ENCODE data around the gene RBM8A. TPM values are rescaled to one million over a fixed set of nuclear protein-coding genes. Genes with fewer than 3 reads are reported as not detected.
A peak's percentile ranks its signal among the peaks of the same experiment; 100 is the strongest.
"Not testable (repeated sequence)": the region's sequence is repeated elsewhere in the genome, so short reads cannot be mapped to it uniquely, and the experiment has no call there.

Gene RBM8A
- total RNA-seq, 1 donor from 2014 or later = 86.8 TPM

GRCh38 chr1:145922266-145922665 lies 5.0 kb downstream of the RBM8A start:
- Mint-ChIP-seq H3K9me3 (ENCODE audit: low read depth) (no peaks in the 10 kb centered on the region), H3K36me3 (ENCODE audit: low read depth) (peaks cover 6% of the 10 kb centered on the region), H3K4me1 (ENCODE audit: low read depth) (peaks cover 30% of the 10 kb centered on the region), H3K27me3 (ENCODE audit: low read depth) (no peaks in the 10 kb centered on the region), H3K27ac (ENCODE audit: unreplicated experiment) (no peak overlapping the region), H3K4me3 (ENCODE audit: unreplicated experiment) (no peak overlapping the region)
- DNase-seq (ENCODE audit: low spot score) = no peak
- TF ChIP-seq, protein P1, sequence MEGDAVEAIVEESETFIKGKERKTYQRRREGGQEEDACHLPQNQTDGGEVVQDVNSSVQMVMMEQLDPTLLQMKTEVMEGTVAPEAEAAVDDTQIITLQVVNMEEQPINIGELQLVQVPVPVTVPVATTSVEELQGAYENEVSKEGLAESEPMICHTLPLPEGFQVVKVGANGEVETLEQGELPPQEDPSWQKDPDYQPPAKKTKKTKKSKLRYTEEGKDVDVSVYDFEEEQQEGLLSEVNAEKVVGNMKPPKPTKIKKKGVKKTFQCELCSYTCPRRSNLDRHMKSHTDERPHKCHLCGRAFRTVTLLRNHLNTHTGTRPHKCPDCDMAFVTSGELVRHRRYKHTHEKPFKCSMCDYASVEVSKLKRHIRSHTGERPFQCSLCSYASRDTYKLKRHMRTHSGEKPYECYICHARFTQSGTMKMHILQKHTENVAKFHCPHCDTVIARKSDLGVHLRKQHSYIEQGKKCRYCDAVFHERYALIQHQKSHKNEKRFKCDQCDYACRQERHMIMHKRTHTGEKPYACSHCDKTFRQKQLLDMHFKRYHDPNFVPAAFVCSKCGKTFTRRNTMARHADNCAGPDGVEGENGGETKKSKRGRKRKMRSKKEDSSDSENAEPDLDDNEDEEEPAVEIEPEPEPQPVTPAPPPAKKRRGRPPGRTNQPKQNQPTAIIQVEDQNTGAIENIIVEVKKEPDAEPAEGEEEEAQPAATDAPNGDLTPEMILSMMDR (IDR thresholded peaks at IDR 0.05) = no peak

DNA sequence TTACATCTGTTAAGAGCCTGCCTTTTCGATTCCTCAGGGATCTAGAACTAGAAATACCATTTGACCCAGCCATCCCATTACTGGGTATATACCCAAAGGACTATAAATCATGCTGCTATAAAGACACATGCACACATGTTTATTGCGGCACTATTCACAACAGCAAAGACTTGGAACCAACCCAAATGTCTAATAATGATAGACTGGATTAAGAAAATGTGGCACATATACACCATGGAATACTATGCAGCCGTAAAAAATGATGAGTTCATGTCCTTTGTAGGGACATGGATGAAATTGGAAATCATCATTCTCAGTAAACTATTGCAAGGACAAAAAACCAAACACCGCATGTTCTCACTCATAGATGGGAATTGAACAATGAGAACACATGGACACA lies 7.0 kb downstream of the RBM8A start:
- Mint-ChIP-seq H3K27ac (ENCODE audit: unreplicated experiment) (peak overlapping the region; percentile 51), H3K4me3 (ENCODE audit: unreplicated experiment) (peak overlapping the region; percentile 89), H3K4me1 (ENCODE audit: low read depth) (peaks cover 37% of the 10 kb centered on the region)
- H3K9me3 Mint-ChIP-seq (ENCODE audit: low read depth); H3K36me3 Mint-ChIP-seq (ENCODE audit: low read depth); DNase-seq (ENCODE audit: low spot score); H3K27me3 Mint-ChIP-seq (ENCODE audit: low read depth): not testable (repeated sequence)

DNA sequence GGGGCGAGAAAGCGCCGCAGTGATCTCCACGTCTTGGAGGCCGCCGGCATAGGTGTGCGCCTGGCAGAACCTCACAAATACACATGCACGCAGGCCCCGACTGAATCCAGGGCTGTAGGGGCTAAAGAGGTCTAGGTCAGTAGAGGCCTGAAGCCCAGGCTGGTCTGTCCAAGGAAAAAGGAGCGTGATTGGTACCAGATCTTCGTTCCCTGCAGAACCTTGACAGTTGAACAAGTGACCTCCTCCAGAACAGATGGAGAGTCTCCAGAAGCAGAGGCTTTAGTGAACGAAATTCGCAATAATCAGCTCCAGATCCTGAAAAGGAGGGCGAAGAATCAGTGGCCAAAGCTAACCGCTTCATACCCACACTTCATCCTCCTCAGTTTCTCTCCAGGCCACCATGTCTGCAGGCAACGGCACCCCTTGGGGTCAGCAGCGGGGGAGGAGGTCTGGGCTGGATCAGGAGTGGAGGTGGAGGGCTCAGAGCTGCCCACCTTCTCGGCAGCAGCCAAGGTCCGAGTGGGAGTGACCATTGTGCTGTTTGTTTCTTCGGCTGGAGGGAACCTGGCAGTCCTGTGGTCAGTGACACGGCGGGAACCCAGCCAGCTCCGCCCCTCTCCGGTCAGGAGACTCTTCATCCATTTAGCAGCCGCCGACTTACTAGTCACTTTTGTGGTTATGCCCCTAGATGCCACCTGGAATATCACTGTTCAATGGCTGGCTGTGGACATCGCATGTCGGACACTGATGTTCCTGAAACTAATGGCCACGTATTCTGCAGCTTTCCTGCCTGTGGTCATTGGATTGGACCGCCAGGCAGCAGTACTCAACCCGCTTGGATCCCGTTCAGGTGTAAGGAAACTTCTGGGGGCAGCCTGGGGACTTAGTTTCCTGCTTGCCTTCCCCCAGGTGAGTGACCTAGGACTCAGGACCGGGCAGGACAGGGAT lies 8.0 kb downstream of the RBM8A start:
- DNase-seq (ENCODE audit: low spot score) = no peak
- Mint-ChIP-seq H3K4me1 (ENCODE audit: low read depth) (peaks cover 37% of the 10 kb centered on the region), H3K36me3 (ENCODE audit: low read depth) (peaks cover 8% of the 10 kb centered on the region), H3K9me3 (ENCODE audit: low read depth) (no peaks in the 10 kb centered on the region), H3K4me3 (ENCODE audit: unreplicated experiment) (peak overlapping the region; percentile 89), H3K27me3 (ENCODE audit: low read depth) (no peaks in the 10 kb centered on the region), H3K27ac (ENCODE audit: unreplicated experiment) (peak overlapping the region; percentile 97)
- TF ChIP-seq, protein P1 (IDR thresholded peaks at IDR 0.05) = no peak

- no peak for DNase-seq (ENCODE audit: low spot score)
- TF ChIP-seq, protein P1 (IDR thresholded peaks at IDR 0.05) = no peak
- Mint-ChIP-seq H3K4me1 (ENCODE audit: low read depth) (peaks cover 37% of the 10 kb centered on the region), H3K36me3 (ENCODE audit: low read depth) (peaks cover 8% of the 10 kb centered on the region), H3K4me3 (ENCODE audit: unreplicated experiment) (peak within 1 kb of the TSS; percentile 89), H3K27ac (ENCODE audit: unreplicated experiment) (peak within 1 kb of the TSS; percentile 97), H3K9me3 (ENCODE audit: low read depth) (no peaks in the 10 kb centered on the region), H3K27me3 (ENCODE audit: low read depth) (no peaks in the 10 kb centered on the region)
Measured at GRCh38 chr1:145918144-145918991, 8.9 kb downstream of the RBM8A start, which contains the start of gene PEX11B. TSS of gene PEX11B (minus strand) at chr1:145918717. CDS start at chr1:145918688, 29 bp downstream.

DNA sequence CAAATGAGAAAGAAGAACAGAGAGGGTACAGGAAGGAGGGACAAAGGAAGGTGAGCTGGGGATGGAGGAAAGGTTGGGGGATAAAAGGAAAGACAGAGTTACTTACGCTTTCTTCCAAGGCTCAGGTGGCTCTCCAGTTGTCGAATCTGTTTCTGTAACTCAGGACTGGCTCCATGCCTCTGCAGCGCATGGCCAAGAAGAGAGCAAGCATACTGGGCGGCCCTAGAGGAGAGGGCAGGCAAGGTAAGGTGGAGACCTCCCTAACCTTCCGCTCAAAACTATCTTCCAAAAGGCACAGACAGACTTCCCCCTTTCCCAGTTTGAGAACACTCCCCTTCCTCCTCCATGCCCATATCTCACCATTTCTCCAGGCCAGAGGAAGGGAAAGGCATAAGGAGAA lies 9.7 kb downstream of the RBM8A start:
- TF ChIP-seq, protein P1 (IDR thresholded peaks at IDR 0.05) = no peak
- H3K27me3 Mint-ChIP-seq (ENCODE audit: low read depth) = no peaks in the 10 kb centered on the region
- no peak for DNase-seq (ENCODE audit: low spot score)
- H3K36me3 Mint-ChIP-seq (ENCODE audit: low read depth) = peaks cover 10% of the 10 kb centered on the region
- H3K27ac Mint-ChIP-seq (ENCODE audit: unreplicated experiment) = peak overlapping the region; percentile 97
- peak overlapping the region; percentile 89 for H3K4me3 Mint-ChIP-seq (ENCODE audit: unreplicated experiment)
- peaks cover 37% of the 10 kb centered on the region for H3K4me1 Mint-ChIP-seq (ENCODE audit: low read depth)
- H3K9me3 Mint-ChIP-seq (ENCODE audit: low read depth) = no peaks in the 10 kb centered on the region
